HEK293 (cell line): ENCODE data around the gene NUDT3.

Experiments used
- CTCF ChIA-PET: fragments of 350-600 bp; formaldehyde crosslinking; extraction: SDS; loops from one replicate; lab custom pipeline; 2021; ENCODE audit warnings: antibody characterized with exemption; lab: Yijun Ruan, JAX
- POLR2A ChIA-PET: fragments of 300-600 bp; formaldehyde crosslinking; extraction: SDS; loops from one replicate; lab custom pipeline; 2020; ENCODE audit warnings: antibody characterized with exemption, inconsistent platforms; lab: Yijun Ruan, JAX
- H3K27ac ChIP-seq: fragments of 200-500 bp; sonication (Bioruptor generic); 2 replicates; pipeline ENCODE4 v1.5.1; 2014; ENCODE audit warnings: low read depth, low read length, control low read depth, inconsistent platforms; ENCODE audit errors: extremely low read depth
- H3K36me3 ChIP-seq, 2 experiments: fragments of 200-500 bp in 1 of 2; sonication (Bioruptor generic) in 1 of 2; 1 replicate in 1 of 2; 2 replicates in 1 of 2; pipeline ENCODE4 v1.5.1; 2014 to 2017; ENCODE audit warnings: inconsistent platforms in 2 of 2, low read length in 2 of 2; ENCODE audit not compliant: control insufficient read depth in 2 of 2, insufficient read depth in 1 of 2
- H3K4me1 ChIP-seq: fragments of 200-500 bp; sonication (Bioruptor generic); 2 replicates; pipeline ENCODE4 v1.5.1; 2014; ENCODE audit warnings: mild to moderate bottlenecking, low read length, inconsistent platforms; ENCODE audit not compliant: control insufficient read depth, insufficient read depth
- H3K4me3 ChIP-seq: 2 replicates; pipeline ENCODE4 v1.5.1; 2011; ENCODE audit warnings: low read depth, mild to moderate bottlenecking, control low read depth, low read length, moderate library complexity
- H3K9me3 ChIP-seq: fragments of 200-500 bp; sonication (Bioruptor generic); 2 replicates; pipeline ENCODE4 v1.5.1; 2014; ENCODE audit warnings: low read depth, low read length, inconsistent platforms; ENCODE audit not compliant: control insufficient read depth, insufficient read depth
- GFI1B ChIP-seq: fragments of 450-650 bp; formaldehyde crosslinking; IDR thresholded peaks from 2 replicates; pipeline ENCODE4 v1.5.1; 2016; ENCODE audit warnings: missing biosample characterization, missing genetic modification characterization
- GLIS2 ChIP-seq: fragments of 450-650 bp; formaldehyde crosslinking; IDR thresholded peaks from 2 replicates; pipeline ENCODE4 v1.5.1; 2016; ENCODE audit warnings: missing biosample characterization, missing genetic modification characterization
- OVOL3 ChIP-seq: fragments of 450-650 bp; formaldehyde crosslinking; IDR thresholded peaks from 2 replicates; pipeline ENCODE4 v1.5.1; 2016; ENCODE audit warnings: missing biosample characterization, missing genetic modification characterization
- PATZ1 ChIP-seq: fragments of 450-650 bp; formaldehyde crosslinking; IDR thresholded peaks from 2 replicates; pipeline ENCODE4 v1.5.1; 2016; ENCODE audit warnings: missing biosample characterization, missing genetic modification characterization
- REPIN1 ChIP-seq: fragments of 450-650 bp; formaldehyde crosslinking; IDR thresholded peaks from 2 replicates; pipeline ENCODE4 v1.5.1; 2017; ENCODE audit warnings: missing biosample characterization, missing genetic modification characterization, low read depth
- ZBTB48 ChIP-seq: fragments of 450-650 bp; formaldehyde crosslinking; IDR thresholded peaks from 2 replicates; pipeline ENCODE4 v1.5.1; 2016; ENCODE audit warnings: missing biosample characterization, missing genetic modification characterization
- ZNF114 ChIP-seq: fragments of 450-650 bp; formaldehyde crosslinking; IDR thresholded peaks from 2 replicates; pipeline ENCODE4 v1.5.0; 2017; ENCODE audit warnings: missing biosample characterization, missing genetic modification characterization
- ZNF174 ChIP-seq: fragments of 450-650 bp; formaldehyde crosslinking; IDR thresholded peaks from 2 replicates; pipeline ENCODE4 v1.5.0; 2017; ENCODE audit warnings: missing biosample characterization, mild to moderate bottlenecking, missing genetic modification characterization
- ZNF280C ChIP-seq: fragments of 450-650 bp; formaldehyde crosslinking; IDR thresholded peaks from 2 replicates; pipeline ENCODE4 v1.5.1; 2016; ENCODE audit warnings: missing biosample characterization, missing genetic modification characterization
- ZNF394 ChIP-seq: fragments of 450-650 bp; formaldehyde crosslinking; IDR thresholded peaks from 2 replicates; pipeline ENCODE4 v1.5.1; 2016; ENCODE audit warnings: missing biosample characterization, missing genetic modification characterization, mild to moderate bottlenecking, moderate library complexity, borderline replicate concordance
- ZNF398 ChIP-seq: fragments of 450-650 bp; formaldehyde crosslinking; IDR thresholded peaks from 2 replicates; pipeline ENCODE4 v1.5.1; 2017; ENCODE audit warnings: missing biosample characterization, missing genetic modification characterization
- ZNF621 ChIP-seq: fragments of 450-650 bp; formaldehyde crosslinking; IDR thresholded peaks from 2 replicates; pipeline ENCODE4 v1.5.1; 2017; ENCODE audit warnings: missing biosample characterization, missing genetic modification characterization
- ZNF777 ChIP-seq: fragments of 450-650 bp; formaldehyde crosslinking; IDR thresholded peaks from 2 replicates; pipeline ENCODE4 v1.5.1; 2017; ENCODE audit warnings: missing biosample characterization, missing genetic modification characterization, borderline replicate concordance
- ZSCAN18 ChIP-seq: fragments of 450-650 bp; formaldehyde crosslinking; IDR thresholded peaks from 2 replicates; pipeline ENCODE4 v1.5.1; 2016; ENCODE audit warnings: missing biosample characterization, missing genetic modification characterization
- ZSCAN30 ChIP-seq: fragments of 450-650 bp; IDR thresholded peaks from 2 replicates; pipeline ENCODE4 v1.5.1; 2018; ENCODE audit warnings: missing biosample characterization, mild to moderate bottlenecking, missing genetic modification characterization, moderate library complexity
- ZXDB ChIP-seq: fragments of 450-650 bp; formaldehyde crosslinking; IDR thresholded peaks from 2 replicates; pipeline ENCODE4 v1.5.1; 2016; ENCODE audit warnings: missing biosample characterization, missing genetic modification characterization
- TF ChIP-seq, protein P1 (sequence below): fragments of 450-650 bp; formaldehyde crosslinking; IDR thresholded peaks from 2 replicates; pipeline ENCODE4 v1.5.1; 2016; ENCODE audit warnings: missing biosample characterization, missing genetic modification characterization

NUDT3 gene

DNA sequence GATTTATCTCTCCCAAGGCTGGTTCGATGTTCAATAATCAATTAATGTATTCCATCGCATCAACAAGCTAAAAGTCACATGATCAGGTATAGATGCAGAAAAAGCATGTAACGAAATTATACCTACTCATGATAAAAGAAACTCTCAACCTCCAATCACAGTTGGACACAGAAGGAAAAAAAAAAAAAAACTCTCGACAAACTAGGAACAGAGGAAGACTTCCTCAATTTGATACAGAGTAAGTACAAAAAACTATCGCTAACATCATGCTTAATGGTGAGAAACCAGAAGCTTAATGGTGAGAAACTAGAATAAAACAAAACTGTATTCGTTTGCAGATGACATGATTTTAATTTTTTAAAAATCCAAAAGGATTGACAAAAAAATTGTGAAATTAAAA is 81.7 kb downstream of the NUDT3 start:
- H3K4me1 ChIP-seq, result no peaks in the 10 kb centered on the region
- POLR2A ChIA-PET, result no interaction called here
- no peak overlapping the region for H3K4me3 ChIP-seq
- H3K36me3 ChIP-seq, result no peaks in the 10 kb centered on the region; a peak in 1 of 3 replicates
- no peak overlapping the region for H3K27ac ChIP-seq
- no peaks in the 10 kb centered on the region for H3K9me3 ChIP-seq
- TF ChIP-seq OVOL3 (tag by site-specific recombination) (no peak), ZNF777 (tag by site-specific recombination) (no peak), ZSCAN30 (tag by site-specific recombination) (no peak), PATZ1 (tag by site-specific recombination) (no peak), ZBTB48 (tag by site-specific recombination) (no peak), ZXDB (tag by site-specific recombination) (no peak), ZNF398 (tag by site-specific recombination) (no peak)
- TF ChIP-seq, protein P1, sequence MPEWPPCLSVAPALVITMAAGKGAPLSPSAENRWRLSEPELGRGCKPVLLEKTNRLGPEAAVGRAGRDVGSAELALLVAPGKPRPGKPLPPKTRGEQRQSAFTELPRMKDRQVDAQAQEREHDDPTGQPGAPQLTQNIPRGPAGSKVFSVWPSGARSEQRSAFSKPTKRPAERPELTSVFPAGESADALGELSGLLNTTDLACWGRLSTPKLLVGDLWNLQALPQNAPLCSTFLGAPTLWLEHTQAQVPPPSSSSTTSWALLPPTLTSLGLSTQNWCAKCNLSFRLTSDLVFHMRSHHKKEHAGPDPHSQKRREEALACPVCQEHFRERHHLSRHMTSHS (tag by site-specific recombination), result no peak
- CTCF ChIA-PET, result interaction anchor here (0.6 to 0.7 kb wide), 2 partner anchors 64 to 115 kb away, joined by 3 to 6 read pairs; no protein-coding TSS in a partner anchor

DNA sequence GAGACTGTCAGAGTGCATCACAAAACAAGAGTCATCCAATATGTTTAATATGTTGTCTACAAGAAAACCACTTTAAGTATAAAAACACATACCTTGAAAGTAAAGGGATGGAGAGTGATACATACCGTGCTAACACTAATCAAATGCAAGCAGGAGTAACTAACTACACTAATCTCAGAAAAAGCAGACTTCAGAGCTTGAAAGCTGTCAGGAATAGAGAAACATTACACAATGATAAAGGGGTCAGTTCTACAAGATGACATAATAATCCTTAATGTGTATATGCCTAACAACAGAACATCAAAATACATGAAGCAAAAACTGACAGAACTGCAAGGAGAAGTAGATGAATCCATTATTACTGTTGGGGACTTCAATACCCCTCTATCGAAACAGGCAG is 84.0 kb downstream of the NUDT3 start:
- POLR2A ChIA-PET, result no interaction called here
- no peaks in the 10 kb centered on the region for H3K9me3 ChIP-seq
- TF ChIP-seq ZNF114 (tag by site-specific recombination) (no peak), ZNF621 (tag by site-specific recombination) (no peak)
- TF ChIP-seq, all 188 proteins: peak for 0
- no peaks in the 10 kb centered on the region for H3K4me1 ChIP-seq
- H3K27ac ChIP-seq, result no peak overlapping the region
- no peak overlapping the region for H3K4me3 ChIP-seq
- no peaks in the 10 kb centered on the region; a peak in 1 of 3 replicates for H3K36me3 ChIP-seq
- CTCF ChIA-PET, result interaction anchor here (0.6 to 1.1 kb wide), 3 partner anchors 46 to 1218 kb away, joined by 3 read pairs; no protein-coding TSS in a partner anchor

- POLR2A ChIA-PET, result no interaction called here
- H3K4me3 ChIP-seq, result no peak overlapping the region
- H3K4me1 ChIP-seq, result no peaks in the 10 kb centered on the region
- H3K36me3 ChIP-seq, result no peaks in the 10 kb centered on the region; a peak in 1 of 3 replicates
- H3K27ac ChIP-seq, result no peak overlapping the region
- CTCF ChIA-PET, result interaction anchor here (0.6 to 1.8 kb wide), 4 partner anchors 15 to 923 kb away, joined by 3 to 7 read pairs (median 4); no protein-coding TSS in a partner anchor
- no peaks in the 10 kb centered on the region for H3K9me3 ChIP-seq
- TF ChIP-seq ZNF280C (tag by site-specific recombination), result no peak
- TF ChIP-seq PATZ1 (tag by site-specific recombination), result no peak
- no peak for TF ChIP-seq ZSCAN18 (tag by site-specific recombination)
- TF ChIP-seq GLIS2 (tag by site-specific recombination), result no peak
- TF ChIP-seq ZNF394 (tag by site-specific recombination), result no peak
- TF ChIP-seq GFI1B, result 0 out of 2 replicates have a peak, but pooled peaks have one; percentile 33
- TF ChIP-seq ZNF174 (tag by site-specific recombination), result no peak
- TF ChIP-seq REPIN1 (tag by site-specific recombination), result no peak
These were observed 86.3 kb downstream of the NUDT3 start for GRCh38 chr6:34305982-34306708.
